SIG-M5 treated with dmso at 0.1 percent for 504 hours (cell line): Measurements from ENCODE around the gene CEBPB.

Source experiments
- DNase-seq: peaks from one replicate; lab custom pipeline; 2025; ENCODE audit not compliant: unreplicated experiment; lab: John Stamatoyannopoulos, UW

The CEBPB gene

DNA sequence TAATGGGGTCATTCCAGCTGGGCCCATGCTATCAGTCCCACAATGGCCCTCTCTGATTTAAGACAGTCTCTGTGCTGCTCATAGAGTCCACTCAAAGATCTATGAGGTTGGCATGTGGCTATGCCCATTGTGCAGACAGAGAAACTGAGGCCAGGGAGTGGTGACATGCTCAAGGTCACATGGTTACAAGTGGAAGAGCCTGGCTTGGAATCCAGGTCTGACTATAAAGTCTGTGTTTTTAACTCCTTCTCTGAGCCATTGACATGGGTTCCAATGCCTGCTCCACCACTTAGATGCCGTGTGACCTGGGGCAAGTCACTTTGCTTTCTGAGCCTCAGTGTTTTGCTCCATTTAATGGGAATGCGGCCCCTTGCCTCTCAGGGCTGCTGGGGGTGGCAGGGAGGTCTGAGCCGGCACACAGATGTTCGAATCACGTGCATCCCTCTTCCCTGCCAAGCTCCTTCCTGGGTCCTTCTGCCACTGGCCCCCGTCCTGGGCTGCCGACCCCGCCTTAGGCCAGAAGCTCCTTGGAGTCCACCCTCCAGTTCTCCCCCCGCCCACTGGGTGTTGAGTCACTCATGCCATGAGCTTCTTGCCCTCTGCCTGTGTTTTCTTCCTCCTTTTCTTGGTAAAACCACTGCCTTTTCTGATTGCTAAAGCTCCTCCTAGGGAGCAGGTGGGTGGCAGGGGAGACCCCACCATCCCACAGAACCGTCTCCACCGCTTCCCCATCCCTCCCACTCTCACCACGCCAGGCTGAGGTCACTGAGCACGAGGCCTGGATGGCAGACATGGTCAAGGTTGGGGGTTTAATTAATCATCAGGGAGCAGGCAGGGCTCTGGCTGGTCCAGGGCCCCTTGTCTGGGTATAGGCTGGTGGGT lies 35.7 kb downstream of the CEBPB start:
- DNase-seq, result peak; percentile 69

DNA sequence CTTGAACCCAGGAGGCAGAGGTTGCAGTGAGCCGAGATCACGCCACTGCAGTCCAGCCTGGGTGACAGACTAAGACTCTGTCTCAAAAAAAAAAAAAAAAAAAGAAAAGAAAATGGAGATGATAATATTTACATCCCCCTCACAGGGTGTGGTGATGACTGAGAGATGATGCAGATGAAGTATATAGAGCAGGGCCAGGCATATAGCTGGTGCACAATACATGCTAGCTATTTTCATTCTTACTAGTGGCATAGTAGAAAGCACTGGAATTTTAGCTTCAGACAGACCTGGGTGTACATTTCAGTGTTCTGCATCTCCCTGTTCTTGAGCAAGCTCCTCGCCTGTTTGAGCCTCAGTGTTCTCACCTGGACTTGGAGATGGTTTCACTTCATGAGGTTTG lies 36.9 kb downstream of the CEBPB start:
- no peak for DNase-seq

DNA sequence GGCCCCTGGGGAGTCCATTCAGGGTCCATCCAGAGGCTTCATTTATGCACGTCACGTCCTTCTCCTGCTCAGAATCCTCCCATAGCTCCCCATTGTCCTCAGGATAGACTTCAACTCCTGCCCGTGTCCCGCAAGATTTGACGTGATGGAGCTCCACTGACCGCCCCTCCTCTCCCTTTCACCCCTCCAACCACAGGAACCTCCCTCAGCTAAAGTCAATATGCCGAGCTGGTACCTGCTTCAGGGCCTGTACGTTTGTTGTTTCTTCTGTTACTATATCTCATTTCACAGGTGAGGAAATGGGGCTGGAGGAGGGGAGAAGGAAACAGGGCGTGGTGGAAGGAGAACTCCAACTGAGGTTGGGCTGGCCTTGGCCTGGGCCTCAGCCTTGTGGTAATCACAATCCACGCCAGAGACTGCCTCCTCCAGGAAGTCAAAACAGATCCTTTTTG lies 38.6 kb downstream of the CEBPB start:
- peak; percentile 19 for DNase-seq

DNA sequence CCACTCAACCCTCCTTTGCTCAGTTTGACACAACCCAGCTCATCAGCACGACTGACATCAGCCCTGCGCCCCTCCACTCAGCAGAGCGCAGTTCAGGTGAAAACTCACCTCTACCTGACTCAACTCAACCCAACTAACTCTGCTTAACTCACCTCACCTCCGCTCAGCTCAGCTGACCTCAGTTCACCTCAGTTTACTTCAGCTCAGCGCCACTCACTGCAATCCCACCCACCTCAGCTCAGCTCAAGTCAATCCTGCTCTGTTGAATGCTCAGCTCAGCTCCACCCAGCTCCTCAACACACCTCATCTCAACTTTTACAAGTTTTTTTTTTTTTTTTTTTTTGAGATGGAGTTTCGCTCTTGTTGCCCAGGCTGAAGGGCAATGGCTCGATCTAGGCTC lies 39.6 kb downstream of the CEBPB start:
- DNase-seq, result no peak

DNA sequence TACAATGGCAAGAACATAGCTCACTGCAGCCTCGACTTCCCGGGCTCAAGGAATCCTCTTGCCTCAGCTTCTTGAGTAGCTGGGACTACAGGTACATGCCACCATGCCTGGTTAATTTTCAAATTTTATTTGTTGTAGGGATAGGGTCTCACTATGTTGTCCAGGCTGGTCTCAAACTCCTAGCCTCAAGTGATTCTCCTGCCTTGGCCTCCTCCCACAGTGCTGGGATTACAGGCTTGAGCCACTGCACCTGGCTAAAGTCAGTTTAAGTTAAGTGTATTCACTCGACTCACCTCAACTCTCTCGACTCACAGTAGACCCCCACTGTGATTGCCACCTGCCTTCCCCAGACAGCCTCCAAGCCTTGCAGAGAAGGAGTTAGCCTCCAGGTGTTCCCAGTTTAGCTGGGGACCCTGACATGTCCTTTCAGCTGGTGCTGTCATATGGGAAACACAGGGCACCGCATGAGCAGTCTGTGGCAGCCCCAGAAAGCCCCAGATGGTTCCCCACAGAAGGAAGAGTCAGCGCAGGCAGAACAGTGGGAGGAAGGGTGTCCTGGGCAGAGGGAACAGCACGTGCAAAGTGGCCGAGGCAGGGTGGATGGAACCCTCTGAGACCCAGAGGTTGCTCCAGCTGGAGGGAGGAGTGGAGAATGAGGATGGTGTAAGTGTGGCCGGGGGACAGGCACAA lies 40.4 kb downstream of the CEBPB start:
- no peak for DNase-seq

DNA sequence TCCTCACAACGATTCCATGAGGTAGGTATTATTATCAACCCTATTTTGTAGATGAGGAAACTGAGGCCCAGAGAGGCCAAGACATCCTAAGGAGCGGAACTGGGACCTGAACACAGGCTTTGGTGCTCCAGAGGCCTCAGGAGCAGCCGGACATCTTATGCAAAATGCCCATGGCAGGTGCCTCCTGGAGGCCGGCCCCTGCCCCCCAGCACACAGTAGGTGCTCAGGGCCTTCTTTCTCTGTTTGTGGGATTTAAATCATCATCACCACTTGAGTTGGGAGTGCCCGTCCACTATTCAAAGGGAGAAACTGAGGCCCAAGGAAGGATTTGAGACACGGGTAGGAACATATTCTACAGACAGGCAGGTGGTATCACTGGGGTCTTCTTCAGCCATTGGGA lies 41.2 kb downstream of the CEBPB start:
- no peak for DNase-seq

DNA sequence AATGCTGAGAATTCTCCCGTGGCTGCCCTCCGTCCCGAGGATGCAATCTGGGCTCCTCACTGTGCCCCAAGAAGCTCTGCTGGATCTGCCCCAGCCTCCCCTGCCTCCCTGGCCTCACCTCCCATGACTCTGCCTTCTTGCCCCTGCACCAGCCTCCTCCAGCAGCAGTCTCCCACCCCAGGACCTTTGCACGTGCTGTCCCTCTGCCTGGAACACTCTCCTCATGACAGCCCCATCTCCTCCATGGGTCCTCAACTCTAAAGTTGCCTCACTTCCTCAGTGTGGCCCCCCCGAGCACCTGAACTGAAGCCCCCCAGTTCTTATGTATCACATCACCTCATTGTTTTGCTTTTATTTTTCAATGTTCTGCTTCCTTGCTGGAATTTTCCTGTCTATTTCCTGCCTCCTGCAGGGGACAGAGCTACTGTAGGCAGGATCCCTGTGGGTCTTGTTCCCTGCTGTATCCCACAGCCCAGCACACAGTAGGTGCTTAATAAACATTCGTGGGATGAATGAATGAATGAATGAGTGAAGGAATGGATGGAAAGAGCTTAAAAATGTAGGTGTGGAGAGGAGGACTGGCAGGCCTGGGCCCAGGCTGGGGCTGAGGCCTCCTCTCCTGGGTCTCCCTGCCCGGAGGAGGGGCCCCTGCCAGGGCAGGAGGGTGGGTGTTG lies 42.2 kb downstream of the CEBPB start:
- DNase-seq, result no peak

DNA sequence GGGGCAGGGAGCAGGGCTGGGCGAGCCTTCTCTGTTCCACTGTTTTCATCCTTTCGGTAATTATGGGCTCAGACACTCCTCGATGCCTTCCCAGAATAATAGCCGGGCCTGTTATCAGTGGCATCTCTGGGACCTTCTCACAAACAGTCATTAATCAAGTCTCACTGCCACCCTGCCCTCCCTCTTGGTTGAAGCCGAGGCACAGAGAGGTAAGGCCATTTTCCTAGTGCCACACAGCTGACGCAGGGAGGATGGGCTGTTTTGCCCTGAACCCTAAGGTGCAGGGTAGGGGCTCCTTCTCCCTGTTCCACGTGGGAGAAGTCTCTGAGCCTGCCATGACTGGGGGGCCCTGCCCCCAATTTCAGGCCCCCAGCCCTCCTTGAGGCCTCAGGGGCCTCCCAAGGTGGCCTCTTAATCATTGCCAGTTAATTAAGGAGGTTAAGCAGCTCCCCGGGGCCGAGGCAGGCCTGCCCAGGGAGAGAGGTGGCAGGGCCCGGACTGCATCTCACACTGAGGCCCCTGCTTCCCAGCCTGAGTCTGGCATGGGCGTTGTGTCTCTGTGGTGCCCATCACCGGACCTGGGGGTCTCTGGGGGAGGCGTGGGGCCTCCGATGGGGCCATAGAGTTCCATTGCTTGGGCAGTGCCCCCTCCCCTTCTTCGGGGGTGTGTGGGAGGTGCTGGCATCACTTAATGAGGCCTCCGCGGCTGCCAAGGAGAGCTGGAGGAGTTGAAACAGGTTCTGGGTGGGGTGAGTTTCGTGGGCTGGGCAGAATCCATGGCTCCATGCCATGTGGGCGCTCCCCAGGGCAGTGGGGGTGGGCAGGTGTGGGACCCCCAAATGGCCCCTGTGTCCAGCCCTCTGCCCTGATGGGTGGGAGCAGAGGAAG lies 42.9 kb downstream of the CEBPB start:
- no peak for DNase-seq

DNA sequence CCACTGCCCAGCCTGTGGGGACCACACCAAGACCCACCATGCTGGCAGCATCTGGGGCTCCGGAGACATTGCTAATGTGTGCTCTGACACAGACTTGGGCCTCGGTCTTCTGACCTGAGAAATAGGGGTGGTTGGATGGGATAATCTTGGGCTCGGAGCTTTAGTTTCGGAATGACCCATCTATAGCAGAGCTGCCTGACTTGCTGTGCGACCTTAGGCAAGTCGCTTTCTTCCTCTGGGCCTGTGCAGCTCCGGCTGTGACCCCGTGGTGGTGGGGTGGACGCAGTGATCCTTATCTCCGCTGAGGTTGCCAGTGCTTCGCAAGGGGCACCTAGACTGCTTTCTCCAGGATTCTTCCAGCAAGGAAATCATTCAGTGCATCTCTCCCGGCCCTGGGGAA lies 43.7 kb downstream of the CEBPB start:
- DNase-seq, result no peak

DNA sequence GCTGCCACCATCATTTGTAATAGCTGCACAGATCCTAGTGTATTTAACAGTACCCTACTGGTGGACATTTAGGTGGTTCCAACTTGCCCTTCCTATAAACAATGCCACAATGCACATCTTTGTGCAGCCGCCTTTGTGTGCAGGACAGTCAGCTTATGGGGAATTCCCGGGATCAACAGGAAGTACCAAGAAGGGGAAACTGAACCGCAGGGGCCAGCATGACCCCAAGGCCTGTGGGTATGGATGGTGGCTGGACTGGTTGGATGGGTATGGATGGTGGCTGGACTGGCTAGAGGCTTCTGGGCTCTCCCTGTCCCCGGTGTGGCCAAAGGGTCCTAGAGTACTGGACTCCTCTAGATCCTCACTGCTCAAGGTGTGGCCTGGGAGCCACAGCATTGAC lies 46.7 kb downstream of the CEBPB start:
- DNase-seq, result peak; percentile 43

DNA sequence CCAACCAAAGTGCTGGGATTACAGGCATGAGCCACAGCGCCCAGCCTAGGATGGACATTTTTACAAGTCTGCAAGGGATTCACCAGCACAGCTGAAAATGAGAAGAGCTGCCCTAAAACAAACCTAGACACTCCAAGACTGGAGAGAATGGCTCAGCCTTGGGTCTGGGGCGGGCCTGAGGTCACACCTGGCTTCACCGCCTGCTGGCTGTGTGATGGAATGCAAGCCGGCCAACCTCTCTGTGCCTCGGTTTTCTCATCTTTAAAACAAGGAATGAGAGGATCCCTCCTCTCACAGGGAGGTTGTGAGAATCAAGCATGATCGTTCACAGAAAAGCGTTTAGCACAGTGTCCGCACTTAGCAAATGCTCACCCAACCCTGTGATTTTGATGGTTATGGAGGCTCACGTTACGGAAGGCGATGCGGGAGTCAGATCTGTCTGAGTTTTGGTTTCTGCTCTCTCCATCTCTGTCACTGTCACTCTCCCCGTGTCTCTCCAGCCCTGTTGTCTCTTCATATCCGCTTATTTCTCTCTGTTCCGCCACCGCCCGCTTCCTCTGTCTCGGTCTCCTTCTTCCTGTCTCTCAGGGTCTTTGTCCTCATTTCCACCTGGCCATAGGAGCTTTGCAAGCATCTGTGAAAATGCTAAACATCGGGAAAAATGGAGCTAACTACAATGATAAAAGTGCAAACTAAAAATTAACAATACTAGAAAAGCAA lies 47.6 kb downstream of the CEBPB start:
- DNase-seq, result no peak

DNA sequence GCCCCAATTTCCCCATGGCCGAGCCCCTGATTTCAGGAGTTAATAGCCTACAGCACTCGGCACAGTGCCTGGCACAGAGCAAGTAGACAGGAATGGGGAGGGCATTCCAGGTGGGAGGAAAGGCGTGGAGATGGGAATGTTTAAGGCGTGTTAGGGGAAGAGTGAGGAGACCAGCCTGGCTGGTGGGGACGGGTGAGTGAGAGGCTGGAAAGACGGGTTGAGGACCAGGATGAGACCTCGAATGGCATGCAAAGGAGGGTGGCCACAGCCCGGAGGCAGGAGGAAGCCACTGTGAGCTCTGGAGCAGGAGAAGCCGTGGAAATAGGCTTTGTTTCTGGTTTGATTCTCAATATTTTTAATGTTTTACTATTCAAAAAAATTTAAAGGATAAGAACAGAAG lies 49.5 kb downstream of the CEBPB start:
- no peak for DNase-seq

DNA sequence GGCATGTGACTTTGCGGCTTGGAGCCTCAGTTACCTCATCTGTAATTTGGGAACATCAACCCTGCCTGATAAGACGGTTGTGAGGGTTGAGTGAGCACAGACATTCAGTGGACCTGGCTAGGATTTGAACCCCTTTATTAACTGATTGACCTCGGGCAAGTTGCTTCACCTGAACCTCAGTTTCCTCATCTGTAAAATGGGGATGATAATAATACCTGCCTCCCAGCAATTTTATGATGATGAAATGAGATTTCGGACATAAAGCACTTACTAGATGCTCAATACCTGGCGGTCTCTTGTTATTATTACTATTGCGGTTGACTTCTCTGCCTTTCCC lies 51.5 kb downstream of the CEBPB start:
- no peak for DNase-seq
